ENCODE data around the gene RCCD1. TPM values are rescaled to one million over a fixed set of nuclear protein-coding genes. Genes with fewer than 3 reads are reported as not detected.
"Not testable (repeated sequence)": the region's sequence is repeated elsewhere in the genome, so short reads cannot be mapped to it uniquely, and the experiment has no call there.

The RCCD1 gene
- 14.3 TPM for polyA plus RNA-seq (2013, experiment 1 of 4)
- 14.6 TPM for polyA plus RNA-seq (2013, experiment 2 of 4)
- 18.2 TPM for polyA plus RNA-seq (2013, experiment 3 of 4)
- polyA plus RNA-seq (2013, experiment 4 of 4), result 19.0 TPM

DNA sequence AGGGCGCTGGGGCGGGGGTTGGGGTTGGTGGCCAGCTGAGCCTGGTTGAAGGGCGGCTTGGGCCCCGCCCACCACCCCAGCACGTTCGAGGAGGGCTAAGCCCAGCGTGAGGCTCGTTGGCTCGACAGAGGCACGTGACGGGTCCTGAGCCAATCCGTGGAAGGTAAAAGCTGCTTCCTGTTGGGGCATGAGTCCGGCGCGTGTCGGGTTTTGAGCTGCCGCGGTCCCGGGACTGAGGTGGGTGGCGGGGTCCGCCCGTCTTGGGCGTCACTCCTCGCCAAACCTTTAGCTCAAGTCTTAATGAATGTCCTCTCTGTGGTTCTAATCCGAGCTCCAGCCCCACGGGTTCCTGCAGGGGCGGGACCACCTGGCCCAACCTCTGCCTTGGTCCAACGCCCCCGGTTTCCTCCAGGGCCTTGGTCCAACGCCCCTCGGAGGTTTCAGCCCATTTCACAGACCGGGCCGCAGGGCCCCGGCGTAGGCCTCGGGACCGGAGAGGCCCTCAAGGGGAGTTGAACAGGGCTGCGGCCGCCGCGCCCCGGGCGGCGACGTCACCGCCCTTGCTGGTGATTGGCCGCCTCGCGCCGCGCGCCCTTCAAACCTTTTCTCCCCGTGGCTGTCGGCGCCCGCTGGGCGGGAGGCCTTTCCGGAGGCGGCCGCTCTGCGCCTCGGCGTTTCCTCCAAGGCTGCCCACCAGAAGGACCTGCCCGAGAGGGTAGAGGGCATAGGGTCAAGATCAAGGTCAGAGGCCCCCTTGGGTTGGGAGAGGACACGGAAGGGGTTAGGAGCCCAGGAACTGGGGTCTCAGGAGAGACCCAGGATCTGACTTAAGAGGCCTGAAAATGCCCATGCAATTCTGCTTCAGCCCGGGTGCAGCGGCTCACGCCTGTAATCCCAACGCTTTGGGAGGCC lies at the start of gene RCCD1:
Gene RCCD1 (plus strand): TSS at position 173 of the 912 bp plus-strand sequence. CDS start 1,851 bp downstream, outside the sequence.
- Histone ChIP-seq H3K4me1 (ENCODE audit: control insufficient read depth, insufficient read depth, low read length) (peaks cover 14% of the 10 kb centered on the region), H3K9me3 (ENCODE audit: control insufficient read depth, low read length) (no peaks in the 10 kb centered on the region), H3K4me3 (ENCODE audit: insufficient read depth, low read depth, low read length) (peak within 1 kb of the TSS; percentile 78), H3K27ac (ENCODE audit: insufficient read depth, low read depth, low read length, poor library complexity, severe bottlenecking) (peak within 1 kb of the TSS; percentile 88), H3K27me3 (ENCODE audit: control insufficient read depth, insufficient read depth, low read length, poor library complexity, severe bottlenecking) (peaks cover 12% of the 10 kb centered on the region), H3K36me3 (ENCODE audit: control insufficient read depth, insufficient read depth, low read length) (peaks cover 15% of the 10 kb centered on the region)
- WGBS, 2 experiments, result 3% methylated on average over 69 of the region's 69 CpGs

- no peak overlapping the region for H3K27ac ChIP-seq (ENCODE audit: insufficient read depth, low read depth, low read length, poor library complexity, severe bottlenecking)
- no peak overlapping the region for H3K4me3 ChIP-seq (ENCODE audit: insufficient read depth, low read depth, low read length)
- H3K9me3 ChIP-seq (ENCODE audit: control insufficient read depth, low read length), result no peaks in the 10 kb centered on the region
- H3K36me3 ChIP-seq (ENCODE audit: control insufficient read depth, insufficient read depth, low read length), result peaks cover 3% of the 10 kb centered on the region
- peaks cover 18% of the 10 kb centered on the region for H3K27me3 ChIP-seq (ENCODE audit: control insufficient read depth, insufficient read depth, low read length, poor library complexity, severe bottlenecking)
- 96 to 97% methylated on average over 28 of the region's 28 CpGs for WGBS, 2 experiments
- peaks cover 8% of the 10 kb centered on the region for H3K4me1 ChIP-seq (ENCODE audit: control insufficient read depth, insufficient read depth, low read length)
Measured at GRCh38 chr15:90905306-90906180, 49.1 kb upstream of the RCCD1 start.

DNA sequence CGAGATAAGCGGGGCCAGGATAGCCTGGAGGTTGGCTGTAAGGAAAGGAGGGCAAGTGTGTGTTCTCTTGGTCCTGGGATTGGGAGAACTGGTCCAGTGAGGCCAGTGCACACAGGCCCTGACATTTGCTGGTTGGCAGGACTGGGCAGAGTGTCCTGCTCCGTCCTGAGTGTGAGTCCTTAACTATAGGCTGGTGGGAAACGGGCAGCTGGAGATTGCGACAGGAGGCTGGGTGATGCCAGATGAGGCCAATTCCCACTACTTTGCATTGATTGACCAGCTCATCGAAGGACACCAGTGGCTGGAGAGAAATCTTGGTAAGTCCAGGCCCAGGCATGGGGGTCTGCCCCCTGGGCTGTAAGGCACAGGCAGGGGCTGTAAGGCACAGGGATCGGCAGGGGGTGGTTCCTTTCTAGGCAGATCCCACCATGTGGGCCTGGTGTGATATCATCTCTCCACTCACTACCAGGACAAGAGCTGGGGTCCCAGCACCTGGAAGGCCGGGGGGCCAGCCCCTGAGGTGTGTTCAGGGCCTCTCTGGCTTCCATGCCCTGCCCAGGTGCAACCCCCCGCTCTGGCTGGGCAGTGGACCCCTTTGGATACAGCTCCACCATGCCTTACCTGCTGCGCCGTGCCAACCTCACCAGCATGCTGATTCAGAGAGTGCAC lies 48.4 kb upstream of the RCCD1 start:
- Histone ChIP-seq H3K27ac (ENCODE audit: insufficient read depth, low read depth, low read length, poor library complexity, severe bottlenecking) (no peak overlapping the region), H3K36me3 (ENCODE audit: control insufficient read depth, insufficient read depth, low read length) (peaks cover 3% of the 10 kb centered on the region), H3K4me3 (ENCODE audit: insufficient read depth, low read depth, low read length) (no peak overlapping the region), H3K9me3 (ENCODE audit: control insufficient read depth, low read length) (no peaks in the 10 kb centered on the region), H3K4me1 (ENCODE audit: control insufficient read depth, insufficient read depth, low read length) (peaks cover 8% of the 10 kb centered on the region), H3K27me3 (ENCODE audit: control insufficient read depth, insufficient read depth, low read length, poor library complexity, severe bottlenecking) (peaks cover 18% of the 10 kb centered on the region)
- WGBS, 2 experiments, result 93 to 95% methylated on average over 11 of the region's 11 CpGs

DNA sequence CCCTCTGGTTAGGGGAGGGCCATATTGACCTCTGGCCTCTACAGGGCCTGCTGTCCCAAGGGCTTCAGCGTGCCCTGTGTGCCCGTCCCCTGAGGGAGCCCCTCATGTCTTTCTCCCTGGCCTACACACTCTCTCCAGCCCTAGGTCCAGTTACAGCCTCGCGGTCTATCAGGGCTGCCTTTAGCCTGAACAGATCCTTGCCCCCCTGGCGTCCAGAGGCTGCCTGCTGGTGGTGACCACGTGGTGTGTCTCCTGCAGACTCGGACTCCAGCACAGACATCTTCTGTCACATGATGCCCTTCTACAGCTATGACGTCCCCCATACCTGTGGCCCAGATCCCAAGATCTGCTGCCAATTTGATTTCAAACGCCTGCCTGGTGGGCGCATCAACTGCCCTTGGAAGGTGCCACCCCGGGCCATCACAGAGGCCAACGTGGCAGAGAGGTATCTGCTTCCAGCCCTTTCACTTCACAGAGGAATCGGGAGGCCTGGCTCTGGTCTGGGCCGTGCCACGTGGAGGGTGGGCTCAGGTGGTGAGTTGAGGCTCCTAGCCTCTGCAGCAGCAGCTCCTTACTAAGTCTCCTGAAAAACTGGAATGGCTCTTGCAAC lies 47.5 kb upstream of the RCCD1 start:
- Histone ChIP-seq H3K9me3 (ENCODE audit: control insufficient read depth, low read length) (no peaks in the 10 kb centered on the region), H3K4me1 (ENCODE audit: control insufficient read depth, insufficient read depth, low read length) (peaks cover 8% of the 10 kb centered on the region), H3K27me3 (ENCODE audit: control insufficient read depth, insufficient read depth, low read length, poor library complexity, severe bottlenecking) (peaks cover 18% of the 10 kb centered on the region), H3K36me3 (ENCODE audit: control insufficient read depth, insufficient read depth, low read length) (peaks cover 3% of the 10 kb centered on the region), H3K27ac (ENCODE audit: insufficient read depth, low read depth, low read length, poor library complexity, severe bottlenecking) (no peak overlapping the region), H3K4me3 (ENCODE audit: insufficient read depth, low read depth, low read length) (no peak overlapping the region)
- WGBS, 2 experiments, result 92 to 93% methylated on average over 15 of the region's 15 CpGs

GRCh38 chr15:90907838-90908507 lies 46.7 kb upstream of the RCCD1 start:
- Histone ChIP-seq H3K36me3 (ENCODE audit: control insufficient read depth, insufficient read depth, low read length) (peaks cover 3% of the 10 kb centered on the region), H3K27ac (ENCODE audit: insufficient read depth, low read depth, low read length, poor library complexity, severe bottlenecking) (no peak overlapping the region)
- WGBS, 2 experiments, result 91 to 93% methylated on average over 9 of the region's 9 CpGs

DNA sequence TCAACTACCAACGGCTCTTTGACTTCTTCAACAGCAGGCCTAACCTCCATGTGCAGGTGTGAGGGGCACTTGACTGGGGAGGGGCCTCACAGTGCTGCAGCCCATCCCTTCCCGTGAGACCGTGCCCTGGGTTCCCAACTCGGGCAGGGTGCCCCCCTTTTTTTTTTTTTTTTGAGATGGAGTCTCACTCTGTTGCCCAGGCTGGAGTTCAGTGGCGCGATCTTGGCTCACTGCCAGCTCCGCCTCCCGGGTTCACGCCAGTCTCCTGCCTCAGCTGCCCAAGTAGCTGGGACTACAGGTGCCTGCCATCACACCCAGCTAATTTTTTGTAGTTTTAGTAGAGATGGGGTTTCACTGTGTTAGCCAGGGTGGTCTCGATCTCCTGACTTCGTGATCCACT lies 45.2 kb upstream of the RCCD1 start:
- 90 to 95% methylated on average over 11 of the region's 11 CpGs for WGBS, 2 experiments
- not testable (repeated sequence) for H3K4me1 ChIP-seq (ENCODE audit: control insufficient read depth, insufficient read depth, low read length); H3K36me3 ChIP-seq (ENCODE audit: control insufficient read depth, insufficient read depth, low read length); H3K27me3 ChIP-seq (ENCODE audit: control insufficient read depth, insufficient read depth, low read length, poor library complexity, severe bottlenecking); H3K27ac ChIP-seq (ENCODE audit: insufficient read depth, low read depth, low read length, poor library complexity, severe bottlenecking); H3K9me3 ChIP-seq (ENCODE audit: control insufficient read depth, low read length); H3K4me3 ChIP-seq (ENCODE audit: insufficient read depth, low read depth, low read length)

More at GRCh38 chr15:90907838-90908507, 46.7 kb upstream of the RCCD1 start:
- peaks cover 8% of the 10 kb centered on the region for H3K4me1 ChIP-seq (ENCODE audit: control insufficient read depth, insufficient read depth, low read length)
- no peaks in the 10 kb centered on the region for H3K9me3 ChIP-seq (ENCODE audit: control insufficient read depth, low read length)
- peaks cover 17% of the 10 kb centered on the region for H3K27me3 ChIP-seq (ENCODE audit: control insufficient read depth, insufficient read depth, low read length, poor library complexity, severe bottlenecking)
- no peak overlapping the region for H3K4me3 ChIP-seq (ENCODE audit: insufficient read depth, low read depth, low read length)

GRCh38 chr15:90909976-90910375 lies 44.7 kb upstream of the RCCD1 start:
- no peaks in the 10 kb centered on the region for H3K27me3 ChIP-seq (ENCODE audit: control insufficient read depth, insufficient read depth, low read length, poor library complexity, severe bottlenecking)

GRCh38 chr15:90910441-90911301 lies 44.0 kb upstream of the RCCD1 start:
- Histone ChIP-seq H3K4me3 (ENCODE audit: insufficient read depth, low read depth, low read length) (no peak overlapping the region), H3K27ac (ENCODE audit: insufficient read depth, low read depth, low read length, poor library complexity, severe bottlenecking) (no peak overlapping the region), H3K27me3 (ENCODE audit: control insufficient read depth, insufficient read depth, low read length, poor library complexity, severe bottlenecking) (no peaks in the 10 kb centered on the region), H3K9me3 (ENCODE audit: control insufficient read depth, low read length) (no peaks in the 10 kb centered on the region), H3K36me3 (ENCODE audit: control insufficient read depth, insufficient read depth, low read length) (peaks cover 3% of the 10 kb centered on the region), H3K4me1 (ENCODE audit: control insufficient read depth, insufficient read depth, low read length) (no peaks in the 10 kb centered on the region)
- 94% methylated on average over 24 of the region's 24 CpGs for WGBS, 2 experiments

More at GRCh38 chr15:90909976-90910375, 44.7 kb upstream of the RCCD1 start:
- H3K36me3 ChIP-seq (ENCODE audit: control insufficient read depth, insufficient read depth, low read length), result peaks cover 3% of the 10 kb centered on the region
- no peak overlapping the region for H3K4me3 ChIP-seq (ENCODE audit: insufficient read depth, low read depth, low read length)
- no peak overlapping the region for H3K27ac ChIP-seq (ENCODE audit: insufficient read depth, low read depth, low read length, poor library complexity, severe bottlenecking)
- 92 to 96% methylated on average over 8 of the region's 8 CpGs for WGBS, 2 experiments
- H3K9me3 ChIP-seq (ENCODE audit: control insufficient read depth, low read length), result no peaks in the 10 kb centered on the region
- H3K4me1 ChIP-seq (ENCODE audit: control insufficient read depth, insufficient read depth, low read length), result no peaks in the 10 kb centered on the region

Measured in ectodermal cell (in vitro differentiated cells).